SK-N-SH treated with all-trans-retinoic acid at 6 μM for 48 hours (cell line): ENCODE results near the gene RASA3.

Experiments used
- ATAC-seq: fragments of 200-7000 bp; cut with Tn5 transposase; 3 replicates; pipeline ENCODE4 v1.9.1; 2020; ENCODE audit warnings: mild to moderate bottlenecking, moderate library complexity
- ARNTL ChIP-seq: fragments of 450-650 bp; formaldehyde crosslinking; IDR thresholded peaks from 2 replicates; pipeline ENCODE4 v1.5.0; 2020; ENCODE audit warnings: low read depth, mild to moderate bottlenecking, moderate library complexity, borderline replicate concordance
- BACH2 ChIP-seq: fragments of 250-450 bp; sonication (Bioruptor Pico); IDR thresholded peaks from 2 replicates; pipeline ENCODE4 v1.9.0; 2021; ENCODE audit warnings: mild to moderate bottlenecking, borderline replicate concordance
- CSDC2 ChIP-seq: fragments of 250-450 bp; sonication (Bioruptor Pico); IDR thresholded peaks from 2 replicates; pipeline ENCODE4 v1.5.0; 2020; ENCODE audit warnings: mild to moderate bottlenecking, moderate library complexity
- CSRNP3 ChIP-seq: fragments of 250-450 bp; sonication (Bioruptor Pico); IDR thresholded peaks from 2 replicates; pipeline ENCODE4 v1.5.1; 2021; ENCODE audit warnings: mild to moderate bottlenecking, moderate library complexity
- ESRRG ChIP-seq: fragments of 250-450 bp; sonication (Bioruptor Pico); IDR thresholded peaks from 2 replicates; pipeline ENCODE4 v1.6.1; 2021; ENCODE audit warnings: mild to moderate bottlenecking
- ISL1 ChIP-seq: fragments of 250-450 bp; sonication (Bioruptor Pico); IDR thresholded peaks from 2 replicates; pipeline ENCODE4 v2.1.2; 2022; ENCODE audit warnings: mild to moderate bottlenecking, moderate library complexity
- OSR1 ChIP-seq: fragments of 250-450 bp; sonication (Bioruptor Pico); IDR thresholded peaks from 2 replicates; pipeline ENCODE4 v1.8.0; 2022; ENCODE audit warnings: moderate library complexity, mild to moderate bottlenecking, inconsistent platforms
- PATZ1 ChIP-seq: fragments of 250-450 bp; sonication (Bioruptor Pico); IDR thresholded peaks from 2 replicates; pipeline ENCODE4 v1.8.0; 2020; ENCODE audit warnings: mild to moderate bottlenecking, moderate library complexity, borderline replicate concordance
- POU6F1 ChIP-seq: fragments of 250-450 bp; sonication (Bioruptor Pico); IDR thresholded peaks from 2 replicates; pipeline ENCODE4 v1.8.0; 2021; ENCODE audit warnings: low read depth, mild to moderate bottlenecking, moderate library complexity, borderline replicate concordance
- PPARA ChIP-seq: fragments of 250-450 bp; sonication (Bioruptor Pico); IDR thresholded peaks from 2 replicates; pipeline ENCODE4 v1.5.0; 2020; ENCODE audit warnings: mild to moderate bottlenecking, borderline replicate concordance
- RARB ChIP-seq: fragments of 250-450 bp; sonication (Bioruptor Pico); IDR thresholded peaks from 2 replicates; pipeline ENCODE4 v1.8.0; 2021; ENCODE audit warnings: mild to moderate bottlenecking, moderate library complexity
- SNAI2 ChIP-seq: fragments of 250-450 bp; sonication (Bioruptor Pico); IDR thresholded peaks from 2 replicates; pipeline ENCODE4 v1.5.0; 2020; ENCODE audit warnings: mild to moderate bottlenecking, moderate library complexity
- TCF4 ChIP-seq: fragments of 250-450 bp; sonication (Bioruptor Pico); IDR thresholded peaks from 2 replicates; pipeline ENCODE4 v1.8.0; 2021; ENCODE audit warnings: mild to moderate bottlenecking, moderate library complexity, borderline replicate concordance
- TOX ChIP-seq: fragments of 250-450 bp; sonication (Bioruptor Pico); IDR thresholded peaks from 2 replicates; pipeline ENCODE4 v1.8.0; 2021; ENCODE audit warnings: mild to moderate bottlenecking, moderate library complexity, borderline replicate concordance
- TSHZ2 ChIP-seq: fragments of 250-450 bp; sonication (Bioruptor Pico); IDR thresholded peaks from 2 replicates; pipeline ENCODE4 v1.5.0; 2020; ENCODE audit warnings: mild to moderate bottlenecking, moderate library complexity
- ZC3H10 ChIP-seq: fragments of 250-450 bp; sonication (Bioruptor Pico); IDR thresholded peaks from 2 replicates; pipeline ENCODE4 v1.5.1; 2021; ENCODE audit warnings: mild to moderate bottlenecking, moderate library complexity
- ZFP3 ChIP-seq: fragments of 250-450 bp; sonication (Bioruptor Pico); IDR thresholded peaks from 2 replicates; pipeline ENCODE4 v1.5.0; 2020; ENCODE audit warnings: mild to moderate bottlenecking, moderate library complexity
- ZFP30 ChIP-seq: fragments of 450-650 bp; formaldehyde crosslinking; IDR thresholded peaks from 2 replicates; pipeline ENCODE4 v1.5.0; 2022; ENCODE audit warnings: mild to moderate bottlenecking, moderate library complexity
- ZNF70 ChIP-seq: fragments of 450-650 bp; formaldehyde crosslinking; IDR thresholded peaks from 2 replicates; pipeline ENCODE4 v1.5.0; 2020; ENCODE audit warnings: mild to moderate bottlenecking, moderate library complexity
- ZNF8 ChIP-seq: fragments of 450-650 bp; formaldehyde crosslinking; IDR thresholded peaks from 2 replicates; pipeline ENCODE4 v1.5.0; 2020; ENCODE audit warnings: mild to moderate bottlenecking, moderate library complexity

RASA3 gene

GRCh38 chr13:114116734-114117133, 15.7 kb downstream of the RASA3 start (continued):
- TF ChIP-seq TCF4 (CRISPR knock-in tag) (no peak), RARB (CRISPR knock-in tag) (no peak), POU6F1 (CRISPR knock-in tag) (no peak), ZFP3 (CRISPR knock-in tag) (no peak), CSDC2 (CRISPR knock-in tag) (no peak), ISL1 (no peak), OSR1 (CRISPR knock-in tag) (no peak), PATZ1 (CRISPR knock-in tag) (no peak)

- TF ChIP-seq OSR1 (CRISPR knock-in tag) (no peak), BACH2 (CRISPR knock-in tag) (no peak), ZNF70 (CRISPR knock-in tag) (no peak), ZC3H10 (no peak), ARNTL (CRISPR knock-in tag) (no peak), TSHZ2 (no peak), TOX (CRISPR knock-in tag) (no peak), SNAI2 (no peak), PATZ1 (CRISPR knock-in tag) (no peak), CSRNP3 (no peak), RARB (CRISPR knock-in tag) (no peak), CSDC2 (CRISPR knock-in tag) (no peak), ESRRG (no peak), PPARA (CRISPR knock-in tag) (no peak), ZFP30 (no peak)
These were observed 16.6 kb downstream of the RASA3 start for GRCh38 chr13:114115796-114116195.

GRCh38 chr13:114115191-114115671, 17.2 kb downstream of the RASA3 start:
- ATAC-seq, result no peak
- TF ChIP-seq SNAI2 (no peak), ZFP30 (no peak), ISL1 (no peak), ZNF8 (CRISPR knock-in tag) (no peak), TCF4 (CRISPR knock-in tag) (no peak), ZFP3 (CRISPR knock-in tag) (no peak), TSHZ2 (no peak), POU6F1 (CRISPR knock-in tag) (no peak), BACH2 (CRISPR knock-in tag) (no peak), ZC3H10 (no peak), OSR1 (CRISPR knock-in tag) (no peak), CSDC2 (CRISPR knock-in tag) (no peak), PPARA (CRISPR knock-in tag) (no peak), ZNF70 (CRISPR knock-in tag) (no peak), PATZ1 (CRISPR knock-in tag) (no peak)

More at GRCh38 chr13:114115796-114116195, 16.6 kb downstream of the RASA3 start:
- no peak for ATAC-seq
